Prostate gland (tissue), 2 donors: Measurements from ENCODE around the gene FBLN5. TPM values are rescaled to one million over a fixed set of nuclear protein-coding genes. Genes with fewer than 3 reads are reported as not detected.

Experiments
- DNase-seq: peaks from one replicate; pipeline ENCODE4 v3.0.0-alpha.2; 2019; ENCODE audit warnings: low spot score
- H3K27ac ChIP-seq, 2 donors: fragments of 200-600 bp; sonication (generic); 2 replicates each; pipeline ENCODE4 v1.5.1; 2017 to 2019
- H3K27me3 ChIP-seq: fragments of 200-600 bp; sonication (generic); replicated peaks from 2 replicates; pipeline ENCODE4 v1.5.1; 2019; ENCODE audit not compliant: insufficient read depth
- H3K36me3 ChIP-seq, 2 donors: fragments of 200-600 bp; sonication (generic); 1 replicate in 1 of 2; 2 replicates in 1 of 2; pipeline versions ENCODE4 v1.5.1 to v1.8.1; 2017 to 2019
- H3K4me1 ChIP-seq: fragments of 200-600 bp; sonication (generic); replicated peaks from 2 replicates; pipeline ENCODE4 v1.5.1; 2019
- H3K4me3 ChIP-seq, 2 donors: fragments of 200-600 bp; sonication (generic); 2 replicates each; pipeline ENCODE4 v1.5.1; 2017 to 2019
- H3K9me3 ChIP-seq: fragments of 200-600 bp; sonication (generic); 2 replicates; pipeline ENCODE4 v1.5.1; 2017
- POLR2A ChIP-seq: fragments of 450-650 bp; IDR thresholded peaks from one replicate; pipeline ENCODE4 v1.6.1; 2016; ENCODE audit warnings: antibody characterized with exemption, mild to moderate bottlenecking
- POLR2AphosphoS5 ChIP-seq: sonication (generic); formaldehyde crosslinking; IDR thresholded peaks from one replicate; pipeline ENCODE4 v1.6.1; 2017; ENCODE audit warnings: antibody characterized with exemption
- WGBS: methylation state at CpG from one replicate; pipeline ENCODE4 v1.1.5; 2018; 5-methylcytosine and 5-hydroxymethylcytosine counted together
- intact Hi-C: fragments of 100-400 bp; cut with DNase I; formaldehyde crosslinking; loops from one replicate; pipeline ENCODE4 v1.14.2; 2022
- total RNA-seq, 2 donors: library from RNA; depleted of rRNA; stranded (reverse); fragments of >200 nt; gene quantifications; one replicate each; pipeline ENCODE4 v1.1.0, GENCODE V29; 2016
- TF ChIP-seq, protein P1 (sequence below), 4 experiments: fragments of 200-600 bp in 2 of 4; fragments of 450-650 bp in 2 of 4; sonication (generic) in 2 of 4; IDR thresholded peaks; 1 replicate in 3 of 4; 2 replicates in 1 of 4; pipeline ENCODE4 v1.5.1; 2016 to 2019; ENCODE audit warnings: antibody characterized with exemption in 4 of 4, mild to moderate bottlenecking in 2 of 4, moderate library complexity in 2 of 4

FBLN5 gene
- total RNA-seq, 2 donors from 2014 or later, result 12.5 to 125 TPM

DNA sequence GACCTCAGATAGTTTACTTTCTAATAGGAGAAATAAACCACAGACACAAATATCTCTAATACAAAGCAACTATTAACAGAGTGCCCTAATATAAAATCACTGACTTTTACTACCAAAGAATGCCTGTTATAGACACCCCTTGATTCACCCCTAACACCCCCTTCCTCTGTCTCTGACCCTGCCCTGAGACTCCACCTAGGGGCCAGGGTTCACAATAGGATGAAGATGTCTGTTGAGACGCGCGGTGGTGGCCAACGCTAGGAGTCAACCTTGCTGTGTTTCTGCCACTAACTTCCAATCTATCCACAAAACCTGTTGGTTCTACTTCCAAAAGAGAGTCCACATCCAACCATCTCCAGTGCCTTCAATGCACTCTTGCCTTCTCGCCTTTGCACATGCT is 69.2 kb downstream of the FBLN5 start:
- H3K4me3 ChIP-seq, result no peak overlapping the region
- no peaks in the 10 kb centered on the region for H3K9me3 ChIP-seq
- WGBS, result 98% methylated on average over 5 of the region's 5 CpGs
- no peaks in the 10 kb centered on the region for H3K36me3 ChIP-seq
- no peak overlapping the region for H3K27ac ChIP-seq
- intact Hi-C loops, result no loop called here
- TF ChIP-seq POLR2AphosphoS5, result no peak
- TF ChIP-seq, protein P1, sequence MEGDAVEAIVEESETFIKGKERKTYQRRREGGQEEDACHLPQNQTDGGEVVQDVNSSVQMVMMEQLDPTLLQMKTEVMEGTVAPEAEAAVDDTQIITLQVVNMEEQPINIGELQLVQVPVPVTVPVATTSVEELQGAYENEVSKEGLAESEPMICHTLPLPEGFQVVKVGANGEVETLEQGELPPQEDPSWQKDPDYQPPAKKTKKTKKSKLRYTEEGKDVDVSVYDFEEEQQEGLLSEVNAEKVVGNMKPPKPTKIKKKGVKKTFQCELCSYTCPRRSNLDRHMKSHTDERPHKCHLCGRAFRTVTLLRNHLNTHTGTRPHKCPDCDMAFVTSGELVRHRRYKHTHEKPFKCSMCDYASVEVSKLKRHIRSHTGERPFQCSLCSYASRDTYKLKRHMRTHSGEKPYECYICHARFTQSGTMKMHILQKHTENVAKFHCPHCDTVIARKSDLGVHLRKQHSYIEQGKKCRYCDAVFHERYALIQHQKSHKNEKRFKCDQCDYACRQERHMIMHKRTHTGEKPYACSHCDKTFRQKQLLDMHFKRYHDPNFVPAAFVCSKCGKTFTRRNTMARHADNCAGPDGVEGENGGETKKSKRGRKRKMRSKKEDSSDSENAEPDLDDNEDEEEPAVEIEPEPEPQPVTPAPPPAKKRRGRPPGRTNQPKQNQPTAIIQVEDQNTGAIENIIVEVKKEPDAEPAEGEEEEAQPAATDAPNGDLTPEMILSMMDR (IDR thresholded peaks at IDR 0.05), result no peak
- DNase-seq, result no peak
- no peaks in the 10 kb centered on the region for H3K27me3 ChIP-seq
- H3K4me1 ChIP-seq, result peaks cover under 1% of the 10 kb centered on the region

DNA sequence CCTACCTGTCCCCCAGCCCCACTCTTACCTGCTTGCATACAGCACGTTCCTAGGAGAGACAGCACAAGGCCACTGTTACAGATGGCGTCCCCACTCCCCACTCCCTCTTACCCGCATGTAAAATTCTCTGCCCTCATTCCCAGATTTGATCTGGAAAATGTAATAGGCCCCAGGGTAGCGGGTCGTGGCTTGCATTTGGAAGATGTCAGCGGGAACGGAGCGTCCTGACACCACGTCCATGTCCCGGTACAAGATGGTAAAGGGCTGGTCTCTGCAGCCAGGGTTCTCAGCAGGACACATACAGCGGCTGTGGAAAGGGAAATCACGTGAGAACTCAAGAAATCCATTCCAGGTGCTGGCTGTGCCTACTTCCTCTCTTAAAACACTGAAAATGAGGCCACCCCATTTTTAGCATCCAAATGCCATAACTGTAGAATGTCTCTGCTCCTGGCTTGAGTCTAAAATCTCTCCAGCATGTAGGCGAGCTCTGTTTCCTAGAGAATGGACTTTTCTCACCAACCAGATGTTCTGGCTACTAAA is 70.0 kb downstream of the FBLN5 start:
- Histone ChIP-seq H3K9me3 (no peaks in the 10 kb centered on the region), H3K4me3 (no peak overlapping the region), H3K27me3 (no peaks in the 10 kb centered on the region), H3K27ac (no peak overlapping the region), H3K36me3 (no peaks in the 10 kb centered on the region), H3K4me1 (peaks cover 9% of the 10 kb centered on the region)
- intact Hi-C loops, result no loop called here
- WGBS, result 81% methylated on average over 13 of the region's 13 CpGs
- TF ChIP-seq, protein P1 (IDR thresholded peaks at IDR 0.05), result no peak
- no peak for TF ChIP-seq POLR2A
- no peak for TF ChIP-seq POLR2AphosphoS5
- DNase-seq, result no peak

DNA sequence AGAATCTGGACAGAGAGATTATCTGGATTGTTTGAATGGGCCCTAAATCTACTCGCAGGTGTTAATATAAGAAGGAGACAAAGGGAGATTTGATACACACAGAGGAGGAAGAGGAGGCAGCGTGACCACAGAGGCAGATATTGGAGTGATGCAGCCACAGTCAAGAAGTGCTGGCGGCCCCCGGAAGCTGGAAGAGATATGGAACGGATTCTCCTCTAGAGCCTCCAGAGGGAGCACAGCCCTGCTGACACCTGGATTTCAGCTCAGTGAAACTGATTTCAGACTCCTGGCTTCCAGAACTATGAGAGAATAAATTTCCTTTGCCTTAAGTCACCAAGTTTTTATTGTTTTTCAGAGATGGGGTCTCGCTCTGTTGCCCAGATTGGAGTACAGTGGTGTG is 71.0 kb downstream of the FBLN5 start:
- DNase-seq, result no peak
- Histone ChIP-seq H3K36me3 (no peaks in the 10 kb centered on the region), H3K27me3 (no peaks in the 10 kb centered on the region), H3K4me3 (no peak overlapping the region), H3K27ac (no peak overlapping the region), H3K9me3 (no peaks in the 10 kb centered on the region), H3K4me1 (peaks cover 14% of the 10 kb centered on the region)
- WGBS, result 95% methylated on average over 6 of the region's 6 CpGs
- intact Hi-C loops, result no loop called here
- TF ChIP-seq POLR2AphosphoS5, result no peak
- TF ChIP-seq, protein P1 (IDR thresholded peaks at IDR 0.05), result no peak
- TF ChIP-seq POLR2A, result no peak

DNA sequence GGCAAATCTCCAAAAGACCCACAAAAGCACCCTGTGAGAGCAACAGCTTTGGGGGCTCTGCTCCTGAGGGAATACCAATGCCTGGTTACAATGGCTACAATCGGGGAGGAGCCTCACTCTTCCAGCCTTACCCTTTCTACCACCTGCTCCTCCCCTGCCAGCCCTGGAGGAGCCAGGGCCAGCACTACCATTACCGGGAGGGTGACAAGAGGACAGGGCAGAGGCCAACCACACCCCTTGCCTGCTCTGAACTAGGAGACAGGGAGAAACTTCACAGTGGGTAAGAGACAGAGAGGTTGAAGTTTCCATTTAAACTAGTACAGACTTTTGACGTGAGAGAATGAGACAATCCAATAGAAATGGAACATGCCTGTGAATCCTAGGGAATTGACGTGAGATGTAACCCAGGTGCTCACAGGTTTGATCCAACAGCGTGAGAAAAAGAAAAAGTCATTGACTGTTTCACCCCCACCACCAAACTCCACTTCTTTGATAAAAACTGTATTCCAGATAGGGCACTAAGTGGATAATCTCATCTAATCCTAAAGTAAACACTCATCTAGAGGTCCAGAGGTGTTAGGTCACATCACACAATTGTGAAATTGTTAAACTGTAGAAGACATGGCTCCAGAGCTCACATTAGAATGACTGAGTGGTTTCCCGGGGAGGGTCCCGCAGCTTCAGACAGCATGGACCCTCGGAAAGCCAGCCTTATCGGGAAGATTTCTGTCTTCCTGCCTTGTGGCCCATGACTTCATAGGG is 71.8 kb downstream of the FBLN5 start:
- no peaks in the 10 kb centered on the region for H3K36me3 ChIP-seq
- DNase-seq, result no peak
- intact Hi-C loops, result no loop called here

More for the DNA sequence above, 71.8 kb downstream of the FBLN5 start:
- Histone ChIP-seq H3K27me3 (no peaks in the 10 kb centered on the region), H3K27ac (no peak overlapping the region), H3K4me3 (no peak overlapping the region), H3K4me1 (peaks cover 14% of the 10 kb centered on the region), H3K9me3 (no peaks in the 10 kb centered on the region)
- TF ChIP-seq POLR2A (no peak), POLR2AphosphoS5 (no peak)
- TF ChIP-seq, protein P1 (IDR thresholded peaks at IDR 0.05), result no peak
- WGBS, result 89% methylated on average over 9 of the region's 9 CpGs
